ENCODE results near the gene LDLRAD2. TPM values are rescaled to one million over a fixed set of nuclear protein-coding genes. Genes with fewer than 3 reads are reported as not detected.
"Not testable (repeated sequence)": the region's sequence is repeated elsewhere in the genome, so short reads cannot be mapped to it uniquely, and the experiment has no call there.

LDLRAD2 gene
- total and polyA plus RNA-seq, 2 of the 8 experiments (the other 6 are each of a cell fraction or from before 2014, with no cell fraction given), result 0.48 to 0.74 TPM

GRCh38 chr1:21783679-21784603, 28.1 kb upstream of the LDLRAD2 start (continued):
- TF ChIP-seq TCF12 (IDR thresholded peaks at IDR 0.05; ENCODE audit: low read depth, low read length), result peak; percentile 47; the same call in 1 of the 2 replicates
- TF ChIP-seq CHD2 (IDR thresholded peaks at IDR 0.05; ENCODE audit: low read length), result no peak
- peak; percentile 50; the same call in 1 of the 2 replicates for TF ChIP-seq YY1 (IDR thresholded peaks at IDR 0.05; ENCODE audit: low read depth, low read length)
- TF ChIP-seq RFX5 (IDR thresholded peaks at IDR 0.05; ENCODE audit: borderline replicate concordance, low read depth, low read length), result no peak
- TF ChIP-seq KDM1A (IDR thresholded peaks at IDR 0.05; ENCODE audit: borderline replicate concordance, low read length), result peak; percentile 66; the same call in 1 of the 2 replicates
- no peak for TF ChIP-seq TAF7 (optimal IDR thresholded peaks at IDR 0.05; ENCODE audit: borderline replicate concordance, low read depth, low read length)
- TF ChIP-seq SP1 (IDR thresholded peaks at IDR 0.05; ENCODE audit: low read depth, low read length), result peak; percentile 75
- peak; percentile 20 for TF ChIP-seq SAP30 (IDR thresholded peaks at IDR 0.05; ENCODE audit: insufficient read depth, insufficient replicate concordance, low read length)

- 91% methylated on average over 9 of the region's 9 CpGs; no CpG with 5 or more reads in 1 of the 2 experiments for WGBS, 2 experiments (ENCODE audit: extremely low coverage in 1 of 2, insufficient coverage in 1 of 2, insufficient read length in 1 of 2, insufficient replicate concordance in 2 of 2, low coverage in 1 of 2, low lambda C conversion rate in 2 of 2, missing lambda C conversion rate in 1 of 2)
- FAIRE-seq; H2BK120ac ChIP-seq (replicated peaks; ENCODE audit: low read depth, low read length); H3K27me3 ChIP-seq (replicated peaks in 1 of 4; ENCODE audit: control insufficient read depth in 3 of 4, extremely low read depth in 1 of 4, insufficient read depth in 3 of 4, low read length in 3 of 4); H2BK5ac ChIP-seq (ENCODE audit: low read depth, low read length); H3K9me3 ChIP-seq (ENCODE audit: insufficient read depth in 2 of 2, low read depth in 1 of 2, low read length in 1 of 2); H3K56ac ChIP-seq (replicated peaks; ENCODE audit: insufficient read length, low read depth, low read length); H3K23me2 ChIP-seq (ENCODE audit: low read depth, low read length); H2AFZ ChIP-seq (ENCODE audit: low read length); H4K8ac ChIP-seq (ENCODE audit: extremely low read depth, insufficient read depth, low read length); H3K4me1 ChIP-seq (replicated peaks in 1 of 4; ENCODE audit: control insufficient read depth in 3 of 4, insufficient read depth in 4 of 4, low read length in 3 of 4); H3K14ac ChIP-seq (ENCODE audit: insufficient read length); H2BK20ac ChIP-seq (ENCODE audit: low read length); H3K4me3 ChIP-seq (ENCODE audit: extremely low read depth in 1 of 4, insufficient read depth in 2 of 4, low read depth in 3 of 4, low read length in 4 of 4); H3K4me2 ChIP-seq (ENCODE audit: insufficient read depth in 1 of 2, low read depth in 2 of 2, low read length in 2 of 2); H3K23ac ChIP-seq (ENCODE audit: insufficient read length); DNase-seq (ENCODE audit: low read depth in 1 of 2, low spot score in 2 of 2); H2BK15ac ChIP-seq (ENCODE audit: low read length); H3K27ac ChIP-seq (ENCODE audit: low read depth, low read length); H4K91ac ChIP-seq (replicated peaks; ENCODE audit: insufficient read length, low read length); H3K79me1 ChIP-seq (ENCODE audit: low read depth, low read length); H3K4ac ChIP-seq (replicated peaks; ENCODE audit: insufficient read length, low read depth, low read length); H4K5ac ChIP-seq (ENCODE audit: insufficient read length, low read depth, low read length); H3K18ac ChIP-seq (ENCODE audit: extremely low read depth, low read length); H3K36me3 ChIP-seq (ENCODE audit: control insufficient read depth in 2 of 4, insufficient read depth in 4 of 4, low read length in 3 of 4); H4K20me1 ChIP-seq (replicated peaks in 1 of 2; ENCODE audit: control insufficient read depth in 1 of 2, insufficient read depth in 2 of 2, low read length in 2 of 2); H3K9ac ChIP-seq (replicated peaks in 1 of 4; ENCODE audit: extremely low read depth in 1 of 4, low read depth in 3 of 4, low read length in 3 of 4): not testable (repeated sequence)
- Histone ChIP-seq H2BK12ac (ENCODE audit: low read depth, low read length) (0 out of 2 replicates have a peak overlapping the region, but pooled peaks have one; percentile 33), H2AK5ac (ENCODE audit: low read depth, low read length) (0 out of 2 replicates have a peak overlapping the region, but pooled peaks have one; percentile 40), H3K79me2 (ENCODE audit: control insufficient read depth in 1 of 2, insufficient read depth in 2 of 2, low read length in 2 of 2) (peaks cover 12 to 18% of the 10 kb centered on the region in 2 experiments)
- ChIA-PET POLR2A (ENCODE audit: partially characterized antibody) (interaction anchor here (0.6 kb wide), 1 partner anchor 28 kb away, joined by 3 read pairs; no protein-coding TSS in a partner anchor), CTCF (ENCODE audit: partially characterized antibody) (interaction anchor here (0.7 to 1.3 kb wide), 2 partner anchors 14 to 127 kb away, joined by 3 to 6 read pairs; no protein-coding TSS in a partner anchor)
Observed at GRCh38 chr1:21785764-21786163, 26.3 kb upstream of the LDLRAD2 start.

Data from H1 (cell line).